ENCODE measurements around the gene MND1.

MND1 gene

GRCh38 chr4:153333874-153334273 is 10.6 kb upstream of the MND1 start:
- Histone ChIP-seq H3K4me3 (ENCODE audit: insufficient read length, low read depth) (no peak overlapping the region), H3K36me3 (ENCODE audit: insufficient read depth, insufficient read length, low read length) (peaks cover 11% of the 10 kb centered on the region), H3K27me3 (ENCODE audit: insufficient read depth, insufficient read length) (no peaks in the 10 kb centered on the region), H3K4me1 (ENCODE audit: insufficient read depth, insufficient read length) (no peaks in the 10 kb centered on the region), H3K9me3 (ENCODE audit: insufficient read depth, low read length) (no peaks in the 10 kb centered on the region), H3K9ac (ENCODE audit: insufficient read length, low read depth) (no peak overlapping the region)
- TF ChIP-seq YY1 (IDR thresholded peaks at IDR 0.05; ENCODE audit: insufficient read depth, insufficient read length), result no peak
- TF ChIP-seq SUZ12 (IDR thresholded peaks at IDR 0.05; ENCODE audit: extremely low read depth, insufficient read depth, insufficient read length), result no peak
- no peak for TF ChIP-seq ZNF274 (IDR thresholded peaks at IDR 0.05; ENCODE audit: low read depth, low read length)
- DNase-seq (ENCODE audit: low read depth, low spot score), result no peak

- DNase-seq (ENCODE audit: low read depth, low spot score), result no peak
- TF ChIP-seq YY1 (IDR thresholded peaks at IDR 0.05; ENCODE audit: insufficient read depth, insufficient read length) (no peak), SUZ12 (IDR thresholded peaks at IDR 0.05; ENCODE audit: extremely low read depth, insufficient read depth, insufficient read length) (no peak), ZNF274 (IDR thresholded peaks at IDR 0.05; ENCODE audit: low read depth, low read length) (no peak)
Observed at GRCh38 chr4:153335665-153336064, 8.8 kb upstream of the MND1 start.

GRCh38 chr4:153337686-153338085 is 6.8 kb upstream of the MND1 start:
- Histone ChIP-seq H3K27me3 (ENCODE audit: insufficient read depth, insufficient read length) (no peaks in the 10 kb centered on the region), H3K4me1 (ENCODE audit: insufficient read depth, insufficient read length) (no peaks in the 10 kb centered on the region), H3K4me3 (ENCODE audit: insufficient read length, low read depth) (no peak overlapping the region), H3K9ac (ENCODE audit: insufficient read length, low read depth) (no peak overlapping the region), H3K36me3 (ENCODE audit: insufficient read depth, insufficient read length, low read length) (peaks cover 10% of the 10 kb centered on the region), H3K9me3 (ENCODE audit: insufficient read depth, low read length) (no peaks in the 10 kb centered on the region)
- DNase-seq (ENCODE audit: low read depth, low spot score), result no peak
- TF ChIP-seq SUZ12 (IDR thresholded peaks at IDR 0.05; ENCODE audit: extremely low read depth, insufficient read depth, insufficient read length) (no peak), ZNF274 (IDR thresholded peaks at IDR 0.05; ENCODE audit: low read depth, low read length) (no peak), YY1 (IDR thresholded peaks at IDR 0.05; ENCODE audit: insufficient read depth, insufficient read length) (no peak)

More at GRCh38 chr4:153335665-153336064, 8.8 kb upstream of the MND1 start:
- Histone ChIP-seq H3K9me3 (ENCODE audit: insufficient read depth, low read length) (no peaks in the 10 kb centered on the region), H3K4me1 (ENCODE audit: insufficient read depth, insufficient read length) (no peaks in the 10 kb centered on the region), H3K36me3 (ENCODE audit: insufficient read depth, insufficient read length, low read length) (peaks cover 14% of the 10 kb centered on the region), H3K4me3 (ENCODE audit: insufficient read length, low read depth) (no peak overlapping the region), H3K27me3 (ENCODE audit: insufficient read depth, insufficient read length) (no peaks in the 10 kb centered on the region), H3K9ac (ENCODE audit: insufficient read length, low read depth) (no peak overlapping the region)

- H3K36me3 ChIP-seq (ENCODE audit: insufficient read depth, insufficient read length, low read length), result peaks cover 4% of the 10 kb centered on the region
- H3K4me3 ChIP-seq (ENCODE audit: insufficient read length, low read depth), result no peak overlapping the region
- H3K9me3 ChIP-seq (ENCODE audit: insufficient read depth, low read length), result no peaks in the 10 kb centered on the region
- no peaks in the 10 kb centered on the region for H3K4me1 ChIP-seq (ENCODE audit: insufficient read depth, insufficient read length)
- TF ChIP-seq SUZ12 (IDR thresholded peaks at IDR 0.05; ENCODE audit: extremely low read depth, insufficient read depth, insufficient read length), result no peak
- no peak for TF ChIP-seq YY1 (IDR thresholded peaks at IDR 0.05; ENCODE audit: insufficient read depth, insufficient read length)
- TF ChIP-seq ZNF274 (IDR thresholded peaks at IDR 0.05; ENCODE audit: low read depth, low read length), result no peak
- no peak overlapping the region for H3K9ac ChIP-seq (ENCODE audit: insufficient read length, low read depth)
- DNase-seq (ENCODE audit: low read depth, low spot score), result no peak
- H3K27me3 ChIP-seq (ENCODE audit: insufficient read depth, insufficient read length), result no peaks in the 10 kb centered on the region
Observed at GRCh38 chr4:153341575-153342090, 2.9 kb upstream of the MND1 start.

- H3K9ac ChIP-seq (ENCODE audit: insufficient read length, low read depth), result no peak overlapping the region
- peaks cover 4% of the 10 kb centered on the region for H3K36me3 ChIP-seq (ENCODE audit: insufficient read depth, insufficient read length, low read length)
- H3K9me3 ChIP-seq (ENCODE audit: insufficient read depth, low read length), result no peaks in the 10 kb centered on the region
- TF ChIP-seq YY1 (IDR thresholded peaks at IDR 0.05; ENCODE audit: insufficient read depth, insufficient read length), result no peak
- no peak for TF ChIP-seq SUZ12 (IDR thresholded peaks at IDR 0.05; ENCODE audit: extremely low read depth, insufficient read depth, insufficient read length)
- TF ChIP-seq ZNF274 (IDR thresholded peaks at IDR 0.05; ENCODE audit: low read depth, low read length), result no peak
- H3K4me1 ChIP-seq (ENCODE audit: insufficient read depth, insufficient read length), result no peaks in the 10 kb centered on the region
- H3K4me3 ChIP-seq (ENCODE audit: insufficient read length, low read depth), result no peak overlapping the region
- H3K27me3 ChIP-seq (ENCODE audit: insufficient read depth, insufficient read length), result no peaks in the 10 kb centered on the region
- no peak for DNase-seq (ENCODE audit: low read depth, low spot score)
Observed at GRCh38 chr4:153342751-153343552, 1.5 kb upstream of the MND1 start.

GRCh38 chr4:153345012-153345981 is 809 bp downstream of the MND1 start:
- no peaks in the 10 kb centered on the region for H3K9me3 ChIP-seq (ENCODE audit: insufficient read depth, low read length)
- no peak for TF ChIP-seq YY1 (IDR thresholded peaks at IDR 0.05; ENCODE audit: insufficient read depth, insufficient read length)
- TF ChIP-seq SUZ12 (IDR thresholded peaks at IDR 0.05; ENCODE audit: extremely low read depth, insufficient read depth, insufficient read length), result no peak
- TF ChIP-seq ZNF274 (IDR thresholded peaks at IDR 0.05; ENCODE audit: low read depth, low read length), result no peak
- peak; percentile 28 for DNase-seq (ENCODE audit: low read depth, low spot score)
- no peaks in the 10 kb centered on the region for H3K27me3 ChIP-seq (ENCODE audit: insufficient read depth, insufficient read length)
- H3K4me1 ChIP-seq (ENCODE audit: insufficient read depth, insufficient read length), result no peaks in the 10 kb centered on the region
- H3K4me3 ChIP-seq (ENCODE audit: insufficient read length, low read depth), result peak overlapping the region; percentile 70
- H3K9ac ChIP-seq (ENCODE audit: insufficient read length, low read depth), result peak overlapping the region; percentile 92
- H3K36me3 ChIP-seq (ENCODE audit: insufficient read depth, insufficient read length, low read length), result peaks cover 5% of the 10 kb centered on the region

Data from NT2/D1 (cell line).